GM18520 (cell line): ENCODE data around the gene DSTN.

ENCODE experiments used
- ATAC-seq: cut with Tn5 transposase; IDR thresholded peaks from one replicate; pipeline ENCODE4 v1.9.1; 2021; ENCODE audit not compliant: unreplicated experiment

DSTN gene

GRCh38 chr20:17545127-17545526 is 24.7 kb upstream of the DSTN start:
- no peak for ATAC-seq

- ATAC-seq: no peak
Observed at GRCh38 chr20:17549131-17549530, 20.7 kb upstream of the DSTN start.

GRCh38 chr20:17555106-17555505 is 14.8 kb upstream of the DSTN start:
- no peak for ATAC-seq

GRCh38 chr20:17556837-17557674 is 12.8 kb upstream of the DSTN start:
- no peak for ATAC-seq

GRCh38 chr20:17557675-17558006 is 12.2 kb upstream of the DSTN start:
- no peak for ATAC-seq

- no peak for ATAC-seq
Observed at GRCh38 chr20:17558154-17558940, 11.5 kb upstream of the DSTN start.

- ATAC-seq: no peak
Observed at GRCh38 chr20:17558941-17559304, 11.0 kb upstream of the DSTN start.

- no peak for ATAC-seq
Observed at GRCh38 chr20:17559338-17559737, 10.5 kb upstream of the DSTN start.

- ATAC-seq: no peak
Observed at GRCh38 chr20:17560344-17561074, 9.4 kb upstream of the DSTN start.

- no peak for ATAC-seq
Observed at GRCh38 chr20:17562804-17563305, 7.0 kb upstream of the DSTN start.

GRCh38 chr20:17565169-17565845 is 4.6 kb upstream of the DSTN start:
- ATAC-seq: no peak

GRCh38 chr20:17566345-17566744 is 3.5 kb upstream of the DSTN start:
- ATAC-seq: no peak

GRCh38 chr20:17568045-17568788 is 1.7 kb upstream of the DSTN start:
- no peak for ATAC-seq

GRCh38 chr20:17568972-17569521 is 828 bp upstream of the DSTN start:
- no peak for ATAC-seq

- peak; percentile 12 for ATAC-seq
Observed at GRCh38 chr20:17570347-17571152, 675 bp downstream of the DSTN start.

- ATAC-seq: no peak
Observed at GRCh38 chr20:17571153-17571527, 1.3 kb downstream of the DSTN start.

GRCh38 chr20:17572034-17572638 is 2.3 kb downstream of the DSTN start:
- no peak for ATAC-seq

GRCh38 chr20:17573463-17573862 is 3.6 kb downstream of the DSTN start:
- no peak for ATAC-seq

- ATAC-seq: no peak
Observed at GRCh38 chr20:17576215-17576614, 6.3 kb downstream of the DSTN start.
